Measurements from ENCODE around the gene CDK3.

The CDK3 gene

DNA sequence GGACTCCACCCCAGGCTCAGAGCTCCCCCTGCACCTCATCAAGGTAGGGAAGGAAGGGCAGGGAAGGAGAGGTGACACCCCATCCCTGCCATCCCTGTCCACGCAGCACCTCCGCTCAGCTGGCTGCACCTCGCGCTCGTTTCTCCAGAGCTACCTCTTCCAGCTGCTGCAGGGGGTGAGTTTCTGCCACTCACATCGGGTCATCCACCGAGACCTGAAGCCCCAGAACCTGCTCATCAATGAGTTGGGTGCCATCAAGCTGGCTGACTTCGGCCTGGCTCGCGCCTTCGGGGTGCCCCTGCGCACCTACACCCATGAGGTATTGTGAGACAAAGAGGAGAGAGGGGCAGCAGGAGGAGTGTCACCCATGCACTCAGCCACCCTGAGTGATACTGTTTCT, 1.4 kb downstream of the CDK3 start:
- H3K36me3 ChIP-seq (ENCODE audit: insufficient read depth, low read length) = no peaks in the 10 kb centered on the region

DNA sequence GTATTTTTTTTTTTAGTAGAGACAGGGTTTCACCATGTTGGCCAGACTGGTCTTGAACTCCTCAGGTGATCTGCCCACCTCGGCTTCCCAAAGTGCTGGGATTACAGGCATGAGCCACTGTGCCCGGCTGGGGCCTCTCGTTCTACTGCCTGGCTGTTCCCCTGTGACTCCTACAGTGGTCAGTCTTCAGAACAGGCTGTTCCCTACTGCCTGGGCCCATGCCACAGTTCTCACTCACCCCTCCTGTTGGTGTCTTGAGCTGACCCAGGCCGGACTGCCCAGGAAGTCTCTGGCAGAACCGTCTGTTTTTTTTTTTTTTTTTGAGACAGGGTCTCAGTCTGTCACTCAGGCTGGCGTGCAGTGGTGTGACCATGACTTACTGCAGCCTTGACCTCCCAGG, 3.3 kb downstream of the CDK3 start:
- Histone ChIP-seq H3K9me3 (ENCODE audit: control insufficient read depth, insufficient read depth, low read length) (no peaks in the 10 kb centered on the region), H3K36me3 (ENCODE audit: insufficient read depth, low read length) (no peaks in the 10 kb centered on the region), H3K4me1 (ENCODE audit: insufficient read depth, low read length) (no peaks in the 10 kb centered on the region; the same call in 1 of the 2 replicates), H3K9ac (ENCODE audit: low read depth, low read length) (no peak overlapping the region)

More for the DNA sequence above, 1.4 kb downstream of the CDK3 start:
- Histone ChIP-seq H3K4me1 (ENCODE audit: insufficient read depth, low read length) (peaks cover under 1% of the 10 kb centered on the region; the same call in 1 of the 2 replicates), H3K9me3 (ENCODE audit: control insufficient read depth, insufficient read depth, low read length) (no peaks in the 10 kb centered on the region), H3K9ac (ENCODE audit: low read depth, low read length) (no peak overlapping the region)

DNA sequence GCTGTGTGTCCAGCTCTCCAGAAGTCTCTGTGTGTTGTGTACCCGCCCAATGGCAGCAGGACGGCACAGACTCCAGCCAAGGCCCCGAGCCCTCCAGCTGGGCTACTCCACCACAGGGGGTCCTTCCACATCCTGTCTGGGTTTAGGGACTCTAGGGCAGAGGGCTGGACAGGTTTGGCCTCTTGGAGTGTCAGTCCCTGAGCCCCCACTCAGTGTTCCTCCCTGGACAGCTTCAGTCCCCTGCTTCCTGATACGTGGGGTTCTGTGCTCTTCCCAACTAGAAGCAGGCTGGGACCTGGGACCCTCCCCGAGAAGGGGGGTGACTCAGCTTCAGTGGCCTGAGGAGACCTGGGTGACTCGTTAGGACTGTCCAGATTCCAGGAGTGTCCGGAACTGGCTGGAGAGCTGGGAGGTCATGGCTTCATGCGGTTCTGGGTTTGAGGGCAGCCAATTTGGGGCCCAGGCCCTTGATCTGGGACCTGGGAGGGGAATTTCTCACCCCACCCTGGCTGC, 4.2 kb downstream of the CDK3 start:
- no peaks in the 10 kb centered on the region; the same call in 1 of the 2 replicates for H3K4me1 ChIP-seq (ENCODE audit: insufficient read depth, low read length)
- H3K36me3 ChIP-seq (ENCODE audit: insufficient read depth, low read length) = no peaks in the 10 kb centered on the region
- no peaks in the 10 kb centered on the region for H3K9me3 ChIP-seq (ENCODE audit: control insufficient read depth, insufficient read depth, low read length)
- no peak overlapping the region for H3K9ac ChIP-seq (ENCODE audit: low read depth, low read length)

DNA sequence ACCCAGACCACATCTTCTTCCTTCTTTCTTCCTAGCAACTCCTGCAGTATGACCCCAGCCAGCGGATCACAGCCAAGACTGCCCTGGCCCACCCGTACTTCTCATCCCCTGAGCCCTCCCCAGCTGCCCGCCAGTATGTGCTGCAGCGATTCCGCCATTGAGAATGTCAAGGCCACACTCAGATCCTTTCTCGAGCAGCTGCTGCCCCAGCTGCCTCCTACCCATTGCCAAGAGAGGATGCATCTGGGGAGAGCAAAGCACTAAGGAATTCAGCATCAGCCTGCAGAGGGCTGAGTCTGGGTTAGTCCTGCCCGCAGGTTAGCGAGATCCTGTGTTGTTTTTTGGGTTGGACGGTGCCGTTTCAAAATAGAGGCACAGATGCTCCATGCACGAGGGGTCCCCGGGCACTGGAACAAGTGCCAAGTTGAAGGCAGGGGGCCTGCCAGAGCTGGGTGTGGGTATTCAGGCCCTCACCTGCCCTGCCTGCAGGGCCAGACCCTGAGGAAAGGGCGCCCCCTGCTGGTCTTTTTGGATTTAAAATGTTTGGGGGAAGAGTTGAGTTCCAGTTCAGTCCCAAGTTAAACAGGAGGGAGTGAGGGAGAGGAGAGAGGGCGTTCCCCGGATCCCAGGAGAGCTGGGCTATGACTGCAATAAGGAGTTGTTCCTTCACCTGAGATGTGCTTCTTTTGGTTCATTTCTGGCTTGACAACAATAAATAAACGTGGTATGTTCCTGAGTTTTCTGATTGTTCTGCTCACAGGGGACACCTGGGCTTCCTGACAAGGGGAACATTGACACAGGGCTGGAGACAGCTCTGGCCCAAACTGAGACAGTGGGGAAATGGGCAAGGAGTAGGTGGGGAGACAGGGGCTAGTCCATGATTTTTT, 4.9 kb downstream of the CDK3 start:
- Histone ChIP-seq H3K36me3 (ENCODE audit: insufficient read depth, low read length) (no peaks in the 10 kb centered on the region), H3K9ac (ENCODE audit: low read depth, low read length) (no peak overlapping the region), H3K9me3 (ENCODE audit: control insufficient read depth, insufficient read depth, low read length) (no peaks in the 10 kb centered on the region), H3K4me1 (ENCODE audit: insufficient read depth, low read length) (no peaks in the 10 kb centered on the region; the same call in 1 of the 2 replicates)

DNA sequence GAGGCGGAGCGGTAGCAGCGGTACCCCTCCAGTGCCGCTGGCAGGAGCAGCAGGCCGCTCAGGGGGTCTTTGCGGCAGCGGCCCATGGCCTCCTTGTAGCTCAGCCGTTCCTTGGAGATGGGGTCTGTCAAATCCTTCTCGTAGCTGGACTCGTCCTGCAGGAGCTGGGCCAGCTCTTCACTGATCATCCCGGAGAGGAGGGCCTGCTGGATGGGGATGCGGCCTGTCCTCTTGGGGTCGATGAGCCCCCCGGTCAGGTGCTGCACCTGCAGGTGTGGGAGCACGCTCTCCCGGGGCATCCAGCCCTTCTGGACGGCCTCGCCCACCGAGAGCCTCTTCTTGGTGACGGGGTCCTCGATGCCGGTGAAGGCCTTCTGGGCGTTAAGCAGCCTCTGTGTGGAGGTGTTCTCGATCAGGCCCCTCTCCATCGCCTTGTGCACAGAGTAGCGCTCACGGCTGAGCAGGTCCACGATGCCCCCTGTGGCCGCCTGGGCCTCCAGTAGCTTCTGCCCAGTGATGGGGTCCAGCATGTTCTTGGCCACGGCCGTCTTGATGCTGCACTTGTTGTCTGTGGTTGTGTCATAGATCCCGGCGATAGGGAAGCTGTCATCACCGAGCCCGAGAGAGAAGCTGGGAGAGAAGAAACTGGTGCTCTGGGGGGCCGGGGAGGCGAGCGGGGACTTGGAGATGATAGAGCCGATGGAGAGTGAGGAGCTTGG, 6.6 kb downstream of the CDK3 start:
- Histone ChIP-seq H3K9ac (ENCODE audit: low read depth, low read length) (no peak overlapping the region), H3K4me1 (ENCODE audit: insufficient read depth, low read length) (no peaks in the 10 kb centered on the region; the same call in 1 of the 2 replicates), H3K9me3 (ENCODE audit: control insufficient read depth, insufficient read depth, low read length) (no peaks in the 10 kb centered on the region), H3K36me3 (ENCODE audit: insufficient read depth, low read length) (no peaks in the 10 kb centered on the region)

DNA sequence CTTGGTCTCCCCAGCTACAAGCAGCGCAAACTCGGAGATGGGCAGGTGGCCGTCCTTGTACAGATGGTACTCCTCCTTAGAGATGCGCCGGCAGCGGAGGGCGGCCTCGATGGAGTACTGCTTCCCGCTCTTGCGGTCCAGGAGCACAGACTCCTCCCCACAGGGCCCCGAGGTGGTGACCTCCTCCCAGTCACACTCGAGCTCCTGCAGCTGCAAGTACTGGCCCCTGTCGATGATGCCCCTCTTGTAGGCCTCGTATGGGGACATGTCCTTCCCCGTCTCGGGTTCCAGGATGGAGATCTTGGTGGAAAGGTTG, 7.2 kb downstream of the CDK3 start:
- no peaks in the 10 kb centered on the region; the same call in 1 of the 2 replicates for H3K4me1 ChIP-seq (ENCODE audit: insufficient read depth, low read length)
- H3K36me3 ChIP-seq (ENCODE audit: insufficient read depth, low read length) = no peaks in the 10 kb centered on the region
- H3K9me3 ChIP-seq (ENCODE audit: control insufficient read depth, insufficient read depth, low read length) = no peaks in the 10 kb centered on the region
- no peak overlapping the region for H3K9ac ChIP-seq (ENCODE audit: low read depth, low read length)

DNA sequence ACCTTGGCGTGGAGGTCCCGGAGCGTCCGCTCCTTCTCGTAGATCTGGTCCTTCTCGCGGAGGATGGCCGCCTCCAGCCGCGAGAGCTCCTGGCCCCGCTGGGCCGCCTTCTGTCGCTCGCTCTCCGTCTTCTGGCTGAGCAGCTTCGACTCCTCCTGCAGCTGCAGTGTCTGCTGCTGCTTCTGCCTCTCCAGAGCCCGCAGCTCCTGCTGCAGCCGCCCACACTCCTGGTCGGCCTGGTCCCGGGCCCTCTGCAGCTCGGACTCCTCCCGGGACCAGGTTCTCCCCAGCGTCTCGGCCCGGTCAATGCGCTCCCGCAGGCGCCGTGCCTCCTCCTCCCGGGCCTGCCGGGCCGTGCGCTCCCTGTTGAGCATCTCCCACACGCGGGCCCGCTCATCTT, 7.6 kb downstream of the CDK3 start:
- Histone ChIP-seq H3K4me1 (ENCODE audit: insufficient read depth, low read length) (no peaks in the 10 kb centered on the region; the same call in 1 of the 2 replicates), H3K9me3 (ENCODE audit: control insufficient read depth, insufficient read depth, low read length) (no peaks in the 10 kb centered on the region), H3K9ac (ENCODE audit: low read depth, low read length) (no peak overlapping the region), H3K36me3 (ENCODE audit: insufficient read depth, low read length) (no peaks in the 10 kb centered on the region)

DNA sequence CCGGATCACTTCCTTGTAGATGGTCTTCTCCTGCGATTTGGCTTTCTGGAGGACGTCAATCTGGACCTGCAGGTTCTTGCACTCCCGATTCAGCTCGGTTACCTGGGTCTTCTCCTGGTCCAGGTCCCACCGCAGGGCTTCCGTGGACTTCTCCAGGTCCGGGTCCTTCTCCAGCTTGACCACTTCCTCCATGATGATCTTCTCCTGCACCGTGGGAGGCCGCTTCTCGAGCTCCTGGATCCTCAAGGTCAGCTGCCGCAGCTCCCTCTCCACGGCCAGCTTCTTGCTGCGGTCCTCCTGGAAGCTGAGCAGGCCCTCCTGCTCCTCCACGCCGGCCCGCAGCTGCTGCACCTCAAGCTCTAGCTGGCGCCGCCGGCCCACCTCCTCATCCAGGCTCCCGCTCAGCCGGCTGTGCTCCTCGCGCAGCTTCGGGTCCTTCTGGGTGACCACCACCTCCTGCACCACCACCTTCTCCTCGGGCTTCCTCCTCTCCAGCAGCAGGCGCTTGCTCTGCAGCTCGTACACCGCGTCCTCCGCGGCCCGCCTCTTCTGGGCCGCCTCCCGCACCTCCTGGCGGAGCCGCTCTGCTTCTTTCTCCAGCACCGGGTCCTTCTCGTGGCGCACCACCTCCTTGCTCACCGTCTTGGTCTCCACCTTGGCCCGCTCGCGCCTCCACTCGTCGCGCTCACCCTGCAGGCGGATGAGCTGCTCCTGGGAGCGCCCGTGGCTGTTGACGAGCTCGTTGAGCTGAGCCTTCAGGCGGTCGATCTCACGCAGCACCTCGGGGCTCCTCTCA, 8.2 kb downstream of the CDK3 start:
- Histone ChIP-seq H3K4me1 (ENCODE audit: insufficient read depth, low read length) (peaks cover under 1% of the 10 kb centered on the region; the same call in 1 of the 2 replicates), H3K36me3 (ENCODE audit: insufficient read depth, low read length) (no peaks in the 10 kb centered on the region), H3K9ac (ENCODE audit: low read depth, low read length) (no peak overlapping the region), H3K9me3 (ENCODE audit: control insufficient read depth, insufficient read depth, low read length) (no peaks in the 10 kb centered on the region)

DNA sequence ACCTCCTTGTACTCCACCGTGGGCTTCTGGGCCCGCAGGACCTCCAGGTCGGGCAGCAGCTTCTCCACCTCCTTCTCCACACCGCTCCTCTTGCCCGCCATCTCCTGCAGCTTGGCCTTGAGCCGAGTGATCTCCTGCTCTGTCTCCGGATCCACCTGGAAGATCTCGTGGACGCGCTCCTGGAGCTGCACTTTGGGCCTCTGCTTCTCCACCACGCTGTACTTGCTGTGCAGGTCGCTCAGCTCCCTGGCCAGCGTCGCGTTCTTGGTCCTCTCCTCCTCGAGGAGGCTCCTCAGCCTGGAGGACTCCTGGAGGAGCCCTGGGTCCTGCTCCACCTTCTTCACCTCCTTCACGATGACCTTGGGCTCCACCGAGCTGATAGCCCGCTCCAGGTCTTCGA, 8.8 kb downstream of the CDK3 start:
- Histone ChIP-seq H3K9ac (ENCODE audit: low read depth, low read length) (no peak overlapping the region), H3K36me3 (ENCODE audit: insufficient read depth, low read length) (no peaks in the 10 kb centered on the region), H3K9me3 (ENCODE audit: control insufficient read depth, insufficient read depth, low read length) (no peaks in the 10 kb centered on the region), H3K4me1 (ENCODE audit: insufficient read depth, low read length) (peaks cover 3% of the 10 kb centered on the region; the same call in 1 of the 2 replicates)

DNA sequence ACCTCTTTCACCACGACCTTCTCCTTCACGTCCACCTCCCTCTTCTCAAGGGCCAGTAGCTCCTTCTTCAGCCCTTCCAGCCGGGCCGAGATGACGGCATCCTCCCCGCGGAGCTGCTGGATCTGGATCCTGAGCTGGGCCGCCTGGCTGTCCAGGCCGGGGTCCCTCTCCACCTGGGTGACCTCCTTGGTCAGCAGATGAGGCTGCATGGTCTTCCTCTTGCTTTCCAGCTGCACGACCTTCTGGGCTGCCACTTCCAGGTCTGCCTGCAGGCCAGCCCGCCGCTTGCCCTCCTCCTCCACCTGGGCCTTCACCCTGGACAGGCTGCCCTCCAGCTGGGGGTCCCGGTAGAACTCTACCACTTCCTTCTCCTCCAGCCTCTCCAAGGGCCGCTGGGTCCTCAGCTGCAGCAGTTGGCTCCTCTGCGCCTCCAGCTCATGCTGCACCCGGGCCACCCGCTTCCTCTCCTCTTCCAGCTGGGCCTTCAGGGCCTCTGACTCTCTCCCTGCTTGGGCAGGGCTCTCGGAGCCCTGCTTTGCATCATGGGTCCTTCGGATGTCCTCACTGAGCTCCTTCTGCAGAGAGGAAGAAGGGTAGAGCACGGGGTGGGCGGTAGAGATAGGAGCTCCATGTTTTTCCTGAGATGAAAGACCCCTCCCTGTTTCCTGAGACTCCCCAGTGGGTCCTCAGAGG, 9.5 kb downstream of the CDK3 start:
- Histone ChIP-seq H3K9me3 (ENCODE audit: control insufficient read depth, insufficient read depth, low read length) (no peaks in the 10 kb centered on the region), H3K9ac (ENCODE audit: low read depth, low read length) (no peak overlapping the region), H3K36me3 (ENCODE audit: insufficient read depth, low read length) (no peaks in the 10 kb centered on the region), H3K4me1 (ENCODE audit: insufficient read depth, low read length) (peaks cover 3% of the 10 kb centered on the region; the same call in 1 of the 2 replicates)

DNA sequence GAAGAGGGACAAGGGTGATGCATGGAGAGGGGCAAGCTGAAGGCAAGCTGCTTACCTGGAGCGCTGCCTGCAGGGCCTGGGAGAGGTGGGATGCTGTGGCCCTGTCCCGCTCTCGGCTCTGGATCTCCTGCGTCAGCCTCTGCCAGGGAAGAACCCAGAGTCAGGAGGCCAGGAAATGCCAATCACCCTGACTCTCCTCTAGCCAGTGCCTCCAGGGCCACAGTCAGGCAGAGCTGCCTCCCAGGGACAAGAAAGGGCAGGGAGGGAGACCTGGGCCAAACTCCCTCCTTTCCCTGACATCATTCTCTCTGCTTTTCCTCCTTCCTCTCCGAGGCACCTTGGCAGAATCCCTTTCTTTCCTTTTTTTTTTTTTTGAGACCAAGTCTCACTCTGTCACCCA, 11.3 kb downstream of the CDK3 start:
- H3K9ac ChIP-seq (ENCODE audit: low read depth, low read length) = no peak overlapping the region
- H3K4me1 ChIP-seq (ENCODE audit: insufficient read depth, low read length) = peaks cover 3% of the 10 kb centered on the region; the same call in 1 of the 2 replicates
- no peaks in the 10 kb centered on the region for H3K36me3 ChIP-seq (ENCODE audit: insufficient read depth, low read length)
- H3K9me3 ChIP-seq (ENCODE audit: control insufficient read depth, insufficient read depth, low read length) = no peaks in the 10 kb centered on the region

DNA sequence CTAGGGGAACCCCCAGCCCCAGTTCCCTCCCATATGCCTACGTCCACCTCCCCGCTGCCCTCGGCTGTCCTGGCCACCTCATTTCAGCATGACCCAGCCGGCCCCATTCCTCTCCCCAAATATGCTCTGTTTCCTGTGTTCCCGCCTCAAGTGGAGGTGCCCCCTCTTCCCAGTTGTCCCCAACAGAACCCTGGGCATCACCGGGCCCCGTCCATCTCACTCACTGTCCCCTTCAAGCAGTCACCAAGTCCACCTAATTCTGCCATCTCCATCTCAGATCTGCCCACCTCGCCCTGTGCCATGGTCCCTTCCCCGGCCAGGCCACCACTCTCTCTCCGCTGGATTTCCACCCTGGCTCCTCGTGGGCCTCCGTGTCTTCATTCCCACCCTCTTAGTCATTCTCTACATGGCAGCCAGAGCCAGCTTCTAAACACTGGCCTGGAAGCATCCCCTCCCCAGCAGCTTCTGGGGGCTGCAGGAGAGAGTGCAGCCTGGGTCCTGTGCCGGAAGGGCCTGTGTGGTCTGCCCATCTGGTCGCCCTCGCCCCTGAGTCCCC, 12.8 kb downstream of the CDK3 start:
- no peak overlapping the region for H3K9ac ChIP-seq (ENCODE audit: low read depth, low read length)
- no peaks in the 10 kb centered on the region for H3K36me3 ChIP-seq (ENCODE audit: insufficient read depth, low read length)
- H3K9me3 ChIP-seq (ENCODE audit: control insufficient read depth, insufficient read depth, low read length) = no peaks in the 10 kb centered on the region
- peaks cover 3% of the 10 kb centered on the region; the same call in 1 of the 2 replicates for H3K4me1 ChIP-seq (ENCODE audit: insufficient read depth, low read length)

DNA sequence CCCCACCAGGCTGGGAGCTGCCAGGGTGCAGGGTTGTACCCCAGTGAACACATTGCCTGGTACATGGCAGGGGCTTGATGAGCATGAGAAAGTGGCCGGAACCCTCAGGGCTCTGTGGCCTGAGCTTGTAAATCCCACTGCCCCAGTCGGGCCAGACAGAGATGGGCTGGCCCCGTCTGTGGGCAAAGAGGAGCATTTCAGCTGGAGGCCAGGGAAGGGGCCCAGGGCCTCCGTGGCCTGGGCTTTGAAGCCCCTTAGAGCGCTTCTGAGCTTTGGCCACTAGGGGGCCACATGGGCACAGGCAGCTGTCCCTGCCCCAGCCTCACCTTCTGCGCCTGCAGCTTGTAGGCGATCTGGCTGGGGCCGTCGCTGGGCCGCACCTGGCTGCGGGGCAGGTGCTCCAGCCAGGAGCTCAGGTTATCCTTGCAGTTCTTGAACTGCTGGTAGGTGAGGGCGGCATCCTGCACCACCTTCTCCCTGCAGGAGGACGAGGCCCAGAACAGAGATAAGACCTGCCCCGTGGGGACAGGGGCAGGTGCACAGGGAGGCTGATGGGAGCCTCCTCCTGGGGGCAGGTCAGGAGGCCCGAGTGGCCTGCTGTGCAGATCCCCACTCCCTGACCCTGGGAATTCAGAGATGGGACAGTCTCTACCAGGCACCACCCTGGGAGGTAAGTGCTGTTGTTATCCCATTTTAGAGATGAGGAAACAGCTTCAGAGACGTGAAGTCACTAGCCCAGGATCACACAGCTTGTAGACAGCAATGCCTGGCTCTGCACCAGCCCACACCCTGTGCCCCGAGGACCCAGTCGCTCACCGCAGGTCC, 13.7 kb downstream of the CDK3 start:
- no peaks in the 10 kb centered on the region for H3K36me3 ChIP-seq (ENCODE audit: insufficient read depth, low read length)
- H3K4me1 ChIP-seq (ENCODE audit: insufficient read depth, low read length) = peaks cover 3% of the 10 kb centered on the region; the same call in 1 of the 2 replicates
- H3K9ac ChIP-seq (ENCODE audit: low read depth, low read length) = no peak overlapping the region
- no peaks in the 10 kb centered on the region for H3K9me3 ChIP-seq (ENCODE audit: control insufficient read depth, insufficient read depth, low read length)
